ENCODE measurements around the gene ART1.
"Not testable (repeated sequence)": the region's sequence is repeated elsewhere in the genome, so short reads cannot be mapped to it uniquely, and the experiment has no call there.

The ART1 gene, protein sequence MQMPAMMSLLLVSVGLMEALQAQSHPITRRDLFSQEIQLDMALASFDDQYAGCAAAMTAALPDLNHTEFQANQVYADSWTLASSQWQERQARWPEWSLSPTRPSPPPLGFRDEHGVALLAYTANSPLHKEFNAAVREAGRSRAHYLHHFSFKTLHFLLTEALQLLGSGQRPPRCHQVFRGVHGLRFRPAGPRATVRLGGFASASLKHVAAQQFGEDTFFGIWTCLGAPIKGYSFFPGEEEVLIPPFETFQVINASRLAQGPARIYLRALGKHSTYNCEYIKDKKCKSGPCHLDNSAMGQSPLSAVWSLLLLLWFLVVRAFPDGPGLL

GRCh38 chr11:3644817-3645235, at the start of gene ART1:
ART1 (plus strand) TSS chr11:3645128; CDS start chr11:3659214, 14,086 bp downstream.
- no peak for DNase-seq (ENCODE audit: low spot score)

GRCh38 chr11:3597743-3598142, 47.2 kb upstream of the ART1 start:
- not testable (repeated sequence) for DNase-seq (ENCODE audit: low spot score)

- DNase-seq (ENCODE audit: low spot score): not testable (repeated sequence)
Measured at GRCh38 chr11:3600201-3600600, 44.7 kb upstream of the ART1 start.

- no peak for DNase-seq (ENCODE audit: low spot score)
Measured at GRCh38 chr11:3604167-3604566, 40.8 kb upstream of the ART1 start.

GRCh38 chr11:3605283-3605662, 39.7 kb upstream of the ART1 start:
- no peak for DNase-seq (ENCODE audit: low spot score)

DNA sequence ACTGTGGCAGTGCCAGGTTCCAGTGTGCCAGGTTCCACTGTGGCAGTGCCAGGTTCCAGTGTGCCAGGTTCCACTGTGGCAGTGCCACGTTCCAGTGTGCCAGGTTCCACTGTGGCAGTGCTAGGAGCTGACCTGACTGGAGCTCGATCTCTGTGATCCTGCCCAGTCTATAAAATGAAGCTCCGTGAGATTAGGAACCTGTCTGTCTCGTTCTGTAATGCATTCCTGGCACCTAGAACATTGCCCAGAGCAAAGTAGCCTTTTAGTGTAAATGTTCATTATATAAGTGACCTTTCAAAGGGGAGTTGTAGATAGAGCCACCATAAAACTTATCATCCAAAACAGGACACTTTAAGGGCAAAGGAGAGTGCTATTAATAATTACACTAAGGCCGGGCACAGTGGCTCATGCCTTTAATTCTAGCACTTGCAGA, 39.1 kb upstream of the ART1 start:
- no peak for DNase-seq (ENCODE audit: low spot score)

DNA sequence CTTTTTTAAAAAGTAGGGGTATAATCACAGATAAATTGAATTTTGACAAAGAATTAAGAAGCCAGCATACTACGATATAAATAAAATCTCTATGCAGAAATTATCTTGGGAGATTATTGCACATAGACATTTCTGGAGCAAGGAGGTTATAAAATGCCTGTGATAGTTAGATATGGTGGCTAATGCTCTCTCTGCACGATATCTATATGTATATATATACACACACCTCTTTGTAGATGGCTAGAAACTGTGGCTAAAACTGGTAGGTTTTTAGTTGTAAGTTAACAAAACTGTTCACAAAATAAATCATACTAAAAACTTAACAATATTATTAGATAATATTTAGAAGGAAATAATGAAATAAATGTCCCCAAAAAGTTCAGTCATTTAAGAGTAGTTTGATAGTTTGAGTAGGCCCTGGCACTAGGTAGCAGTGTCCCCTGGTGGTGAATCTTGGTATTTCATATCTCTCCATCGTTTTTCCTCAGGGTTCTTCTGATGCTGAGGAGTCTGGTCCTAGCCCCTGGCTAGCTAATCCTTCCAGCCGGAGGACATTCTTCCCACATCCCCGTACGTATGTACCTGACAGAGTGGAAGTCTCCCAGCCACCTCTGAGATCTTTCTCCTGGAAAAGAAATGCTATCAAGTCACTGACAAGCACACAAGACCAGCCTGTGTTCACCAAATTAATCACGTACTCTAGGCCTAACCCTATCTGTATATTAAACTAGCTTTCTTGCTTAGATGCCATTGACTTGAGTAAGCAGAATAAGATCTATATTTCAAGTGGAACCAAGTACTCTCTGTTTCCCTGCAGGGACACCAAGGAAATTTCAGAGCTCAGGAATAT, 35.3 kb upstream of the ART1 start:
- DNase-seq (ENCODE audit: low spot score): peak; percentile 48

- no peak for DNase-seq (ENCODE audit: low spot score)
Measured at GRCh38 chr11:3610846-3611245, 34.1 kb upstream of the ART1 start.

GRCh38 chr11:3611976-3612678, 32.8 kb upstream of the ART1 start:
- DNase-seq (ENCODE audit: low spot score): no peak

- DNase-seq (ENCODE audit: low spot score): no peak
Measured at GRCh38 chr11:3613998-3614741, 30.8 kb upstream of the ART1 start.

DNA sequence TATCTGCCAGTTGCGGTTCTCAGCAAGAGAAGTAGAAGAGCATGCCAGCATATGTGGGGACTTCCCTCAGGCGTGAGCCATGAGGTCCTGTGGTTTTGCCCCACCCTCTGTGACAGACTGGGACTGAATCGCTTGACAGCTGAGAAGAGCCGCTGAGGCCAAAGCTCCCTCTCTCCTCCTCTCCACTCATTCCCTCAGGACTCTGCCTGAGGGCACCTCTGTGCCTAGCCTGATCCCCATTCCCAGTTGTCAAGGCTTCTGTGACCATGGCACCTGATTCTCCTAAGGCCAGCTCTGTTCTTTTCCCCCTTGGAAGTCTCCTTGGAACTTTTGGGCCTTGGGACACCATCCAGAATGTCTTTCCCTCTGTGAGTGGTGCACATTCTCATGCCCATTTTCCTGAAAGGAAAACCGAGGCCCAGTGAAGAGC, 30.2 kb upstream of the ART1 start:
- no peak for DNase-seq (ENCODE audit: low spot score)

DNA sequence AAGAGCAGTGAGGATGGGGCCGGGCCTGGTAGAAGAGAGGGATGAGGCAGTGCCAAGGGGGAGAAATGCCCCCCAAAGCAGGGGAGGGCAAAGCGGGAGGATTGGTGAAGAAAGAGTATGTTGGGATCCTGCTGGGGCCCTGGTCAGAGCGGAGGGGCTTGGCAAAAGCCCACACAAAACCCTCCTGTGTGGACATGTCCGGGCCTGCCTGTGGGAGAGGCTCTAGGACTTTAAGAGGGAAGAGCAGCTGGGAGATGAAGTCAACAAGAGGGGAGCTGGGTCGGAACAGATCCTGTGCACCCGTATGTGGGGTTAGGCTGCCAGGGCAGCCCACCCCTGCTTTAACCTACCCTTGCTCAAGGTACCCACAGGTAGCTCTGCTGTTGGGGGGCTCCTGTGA, 28.9 kb upstream of the ART1 start:
- DNase-seq (ENCODE audit: low spot score): no peak

GRCh38 chr11:3616721-3617460, 28.0 kb upstream of the ART1 start:
- no peak for DNase-seq (ENCODE audit: low spot score)

GRCh38 chr11:3617990-3618389, 26.9 kb upstream of the ART1 start:
- DNase-seq (ENCODE audit: low spot score): no peak

GRCh38 chr11:3622521-3622920, 22.4 kb upstream of the ART1 start:
- DNase-seq (ENCODE audit: low spot score): no peak

DNA sequence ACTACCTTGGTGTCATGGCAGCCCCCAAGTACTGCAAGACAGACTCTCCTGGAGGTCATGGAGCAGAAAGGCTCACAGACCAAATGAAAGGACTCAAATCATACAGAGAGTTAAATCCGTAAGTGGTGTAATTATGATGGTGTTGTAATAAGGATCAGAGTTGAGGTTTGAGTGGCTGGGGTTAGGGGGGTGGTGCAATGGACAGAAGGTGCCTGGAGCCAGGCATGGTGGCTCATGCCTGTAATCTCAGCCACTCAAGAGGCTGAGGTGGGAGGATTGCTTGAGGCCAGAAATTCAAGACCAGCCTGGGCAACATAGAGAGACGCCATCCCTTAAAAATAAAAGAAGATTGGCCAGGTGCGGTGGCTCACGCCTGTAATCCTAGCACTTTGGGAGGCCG, 21.8 kb upstream of the ART1 start:
- no peak for DNase-seq (ENCODE audit: low spot score)

DNA sequence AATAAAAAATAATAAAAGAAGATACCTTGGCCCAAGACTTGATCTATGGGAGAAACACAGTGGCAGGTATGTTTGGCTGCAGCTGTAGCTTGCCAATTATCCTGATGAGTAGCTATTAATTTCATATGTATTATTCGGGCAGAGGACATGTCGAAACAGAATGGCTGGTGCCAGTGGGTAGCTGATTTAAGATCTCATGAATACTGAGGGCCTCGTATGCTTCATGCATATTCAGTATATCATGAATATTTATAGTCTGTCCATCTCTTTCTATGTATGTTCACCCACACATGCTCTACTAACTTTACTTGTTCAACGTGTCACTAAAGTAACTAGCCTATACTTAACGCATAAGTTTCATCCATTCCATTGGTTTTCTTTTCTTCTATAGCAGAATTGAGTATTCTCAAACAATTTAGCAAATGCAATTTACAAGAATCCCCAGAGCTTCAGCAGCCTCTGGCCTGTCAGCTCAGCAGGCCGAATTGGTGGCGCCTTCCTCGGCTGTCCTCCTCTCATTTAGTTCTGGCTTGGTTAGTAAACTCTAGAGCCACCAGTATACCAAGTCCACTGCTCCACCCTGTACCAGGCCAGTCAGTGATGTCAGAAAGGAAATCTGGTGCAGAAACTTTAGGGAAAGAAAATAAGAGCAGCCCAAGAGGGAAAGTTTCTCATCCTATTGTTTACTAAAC, 21.0 kb upstream of the ART1 start:
- DNase-seq (ENCODE audit: low spot score): no peak

- no peak for DNase-seq (ENCODE audit: low spot score)
Measured at GRCh38 chr11:3626250-3626960, 18.5 kb upstream of the ART1 start.

GRCh38 chr11:3627291-3627690, 17.6 kb upstream of the ART1 start:
- DNase-seq (ENCODE audit: low spot score): no peak

- DNase-seq (ENCODE audit: low spot score): no peak
Measured at GRCh38 chr11:3631331-3631730, 13.6 kb upstream of the ART1 start.

Measured in germinal center (tissue), 1 donor.